Nephron progenitor cell (in vitro differentiated cells): ENCODE data around the gene TNS1.
"Not testable (repeated sequence)": the region's sequence is repeated elsewhere in the genome, so short reads cannot be mapped to it uniquely, and the experiment has no call there.

ENCODE experiments used
- DNase-seq: peaks from one replicate; pipeline ENCODE4 v3.0.0; 2021
- H3K27ac Mint-ChIP-seq: 2 replicates; pipeline ENCODE4 v1.8.0; 2021; ENCODE audit warnings: mild to moderate bottlenecking, moderate library complexity, mixed read lengths
- H3K27me3 Mint-ChIP-seq: 2 replicates; pipeline ENCODE4 v1.8.0; 2021; ENCODE audit warnings: mild to moderate bottlenecking, low read depth, mixed read lengths; ENCODE audit not compliant: poor library complexity
- H3K36me3 Mint-ChIP-seq: 2 replicates; pipeline ENCODE4 v1.8.0; 2021; ENCODE audit warnings: low read depth, mixed read lengths
- H3K4me1 Mint-ChIP-seq: 2 replicates; pipeline ENCODE4 v1.8.0; 2021; ENCODE audit warnings: mixed read lengths
- H3K4me3 Mint-ChIP-seq: 2 replicates; pipeline ENCODE4 v1.8.0; 2021; ENCODE audit warnings: mild to moderate bottlenecking, moderate library complexity, mixed read lengths
- H3K9me3 Mint-ChIP-seq: 2 replicates; pipeline ENCODE4 v1.8.0; 2021; ENCODE audit warnings: mild to moderate bottlenecking, moderate library complexity, mixed read lengths
- CTCF ChIP-seq: fragments of 200-600 bp; sonication (generic); IDR thresholded peaks from 2 replicates; pipeline ENCODE4 v1.5.0; 2021; ENCODE audit warnings: antibody characterized with exemption

TNS1 gene

GRCh38 chr2:218020966-218021535, 18.3 kb upstream of the TNS1 start:
- no peaks in the 10 kb centered on the region for H3K9me3 Mint-ChIP-seq
- no peak for DNase-seq

GRCh38 chr2:218020281-218020680, 17.5 kb upstream of the TNS1 start:
- H3K4me1 Mint-ChIP-seq, result peaks cover 89% of the 10 kb centered on the region
- no peak for TF ChIP-seq CTCF
- no peaks in the 10 kb centered on the region for H3K36me3 Mint-ChIP-seq
- H3K27me3 Mint-ChIP-seq, result peaks cover 14% of the 10 kb centered on the region
- H3K4me3 Mint-ChIP-seq, result no peak overlapping the region
- no peak overlapping the region for H3K27ac Mint-ChIP-seq
- DNase-seq, result no peak
- H3K9me3 Mint-ChIP-seq, result no peaks in the 10 kb centered on the region

More at GRCh38 chr2:218020966-218021535, 18.3 kb upstream of the TNS1 start:
- Mint-ChIP-seq H3K4me3 (no peak overlapping the region), H3K36me3 (no peaks in the 10 kb centered on the region), H3K27ac (no peak overlapping the region), H3K4me1 (peaks cover 89% of the 10 kb centered on the region), H3K27me3 (peaks cover 14% of the 10 kb centered on the region)
- no peak for TF ChIP-seq CTCF

- Mint-ChIP-seq H3K27ac (peak overlapping the region; percentile 70), H3K4me3 (no peak overlapping the region), H3K36me3 (no peaks in the 10 kb centered on the region), H3K4me1 (peaks cover 92% of the 10 kb centered on the region), H3K27me3 (peaks cover 16% of the 10 kb centered on the region), H3K9me3 (no peaks in the 10 kb centered on the region)
- no peak for DNase-seq
- no peak for TF ChIP-seq CTCF
Observed at GRCh38 chr2:218019411-218020060, 16.7 kb upstream of the TNS1 start.

GRCh38 chr2:218018842-218019125, 16.0 kb upstream of the TNS1 start:
- not testable (repeated sequence) for H3K9me3 Mint-ChIP-seq, H3K4me3 Mint-ChIP-seq, DNase-seq, H3K27ac Mint-ChIP-seq, H3K36me3 Mint-ChIP-seq
- Mint-ChIP-seq H3K4me1 (peaks cover 92% of the 10 kb centered on the region), H3K27me3 (peaks cover 20% of the 10 kb centered on the region)

GRCh38 chr2:218017211-218018053, 14.6 kb upstream of the TNS1 start:
- no peak for TF ChIP-seq CTCF
- Mint-ChIP-seq H3K27ac (no peak overlapping the region), H3K4me3 (no peak overlapping the region), H3K9me3 (no peaks in the 10 kb centered on the region), H3K36me3 (no peaks in the 10 kb centered on the region), H3K27me3 (peaks cover 18% of the 10 kb centered on the region), H3K4me1 (peaks cover 83% of the 10 kb centered on the region)
- DNase-seq, result no peak

- Mint-ChIP-seq H3K9me3 (no peaks in the 10 kb centered on the region), H3K4me3 (no peak overlapping the region), H3K27me3 (peaks cover 23% of the 10 kb centered on the region), H3K36me3 (no peaks in the 10 kb centered on the region), H3K27ac (peak overlapping the region; percentile 88), H3K4me1 (peaks cover 81% of the 10 kb centered on the region)
- no peak for TF ChIP-seq CTCF
- DNase-seq, result no peak
Observed at GRCh38 chr2:218016810-218017209, 14.0 kb upstream of the TNS1 start.
